ENCODE data around the gene SFPQ.

DNA sequence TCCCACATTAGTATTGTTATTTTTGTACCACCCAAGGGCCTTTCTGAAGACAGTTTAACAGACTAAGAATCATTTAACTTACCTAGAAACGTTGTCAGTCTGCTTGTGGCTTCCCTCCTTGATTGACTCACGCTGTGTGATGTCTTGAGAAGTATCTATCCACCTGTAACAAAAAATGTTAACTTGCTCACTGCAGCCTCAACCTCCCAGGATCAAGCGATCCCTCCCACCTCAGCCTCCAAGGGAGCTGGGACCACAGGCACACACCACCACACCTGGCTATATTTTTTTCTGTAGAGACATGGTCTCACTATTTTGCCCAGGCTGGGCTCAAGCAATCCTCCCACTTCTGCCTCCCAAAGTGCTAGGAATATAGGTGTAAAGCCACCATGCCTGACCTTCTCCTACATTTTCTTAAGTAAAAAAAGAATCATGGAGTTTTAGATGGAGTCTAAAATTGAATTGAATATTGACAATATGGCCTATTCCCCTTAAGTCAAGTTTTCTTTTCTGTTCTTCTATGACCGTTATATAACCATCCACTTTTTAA is 15.6 kb downstream of the SFPQ start:
- TF ChIP-seq FOXP1 (CRISPR knock-in tag; IDR thresholded peaks at IDR 0.05; ENCODE audit: borderline replicate concordance): no peak
- TF ChIP-seq, protein P1, sequence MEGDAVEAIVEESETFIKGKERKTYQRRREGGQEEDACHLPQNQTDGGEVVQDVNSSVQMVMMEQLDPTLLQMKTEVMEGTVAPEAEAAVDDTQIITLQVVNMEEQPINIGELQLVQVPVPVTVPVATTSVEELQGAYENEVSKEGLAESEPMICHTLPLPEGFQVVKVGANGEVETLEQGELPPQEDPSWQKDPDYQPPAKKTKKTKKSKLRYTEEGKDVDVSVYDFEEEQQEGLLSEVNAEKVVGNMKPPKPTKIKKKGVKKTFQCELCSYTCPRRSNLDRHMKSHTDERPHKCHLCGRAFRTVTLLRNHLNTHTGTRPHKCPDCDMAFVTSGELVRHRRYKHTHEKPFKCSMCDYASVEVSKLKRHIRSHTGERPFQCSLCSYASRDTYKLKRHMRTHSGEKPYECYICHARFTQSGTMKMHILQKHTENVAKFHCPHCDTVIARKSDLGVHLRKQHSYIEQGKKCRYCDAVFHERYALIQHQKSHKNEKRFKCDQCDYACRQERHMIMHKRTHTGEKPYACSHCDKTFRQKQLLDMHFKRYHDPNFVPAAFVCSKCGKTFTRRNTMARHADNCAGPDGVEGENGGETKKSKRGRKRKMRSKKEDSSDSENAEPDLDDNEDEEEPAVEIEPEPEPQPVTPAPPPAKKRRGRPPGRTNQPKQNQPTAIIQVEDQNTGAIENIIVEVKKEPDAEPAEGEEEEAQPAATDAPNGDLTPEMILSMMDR (IDR thresholded peaks at IDR 0.05): no peak
- TF ChIP-seq, protein P2, sequence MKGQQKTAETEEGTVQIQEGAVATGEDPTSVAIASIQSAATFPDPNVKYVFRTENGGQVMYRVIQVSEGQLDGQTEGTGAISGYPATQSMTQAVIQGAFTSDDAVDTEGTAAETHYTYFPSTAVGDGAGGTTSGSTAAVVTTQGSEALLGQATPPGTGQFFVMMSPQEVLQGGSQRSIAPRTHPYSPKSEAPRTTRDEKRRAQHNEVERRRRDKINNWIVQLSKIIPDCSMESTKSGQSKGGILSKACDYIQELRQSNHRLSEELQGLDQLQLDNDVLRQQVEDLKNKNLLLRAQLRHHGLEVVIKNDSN (CRISPR knock-in tag; IDR thresholded peaks at IDR 0.05): no peak
- TF ChIP-seq JUN (CRISPR knock-in tag; IDR thresholded peaks at IDR 0.05): no peak
- TF ChIP-seq, protein P3, sequence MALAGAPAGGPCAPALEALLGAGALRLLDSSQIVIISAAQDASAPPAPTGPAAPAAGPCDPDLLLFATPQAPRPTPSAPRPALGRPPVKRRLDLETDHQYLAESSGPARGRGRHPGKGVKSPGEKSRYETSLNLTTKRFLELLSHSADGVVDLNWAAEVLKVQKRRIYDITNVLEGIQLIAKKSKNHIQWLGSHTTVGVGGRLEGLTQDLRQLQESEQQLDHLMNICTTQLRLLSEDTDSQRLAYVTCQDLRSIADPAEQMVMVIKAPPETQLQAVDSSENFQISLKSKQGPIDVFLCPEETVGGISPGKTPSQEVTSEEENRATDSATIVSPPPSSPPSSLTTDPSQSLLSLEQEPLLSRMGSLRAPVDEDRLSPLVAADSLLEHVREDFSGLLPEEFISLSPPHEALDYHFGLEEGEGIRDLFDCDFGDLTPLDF (CRISPR knock-in tag; IDR thresholded peaks at IDR 0.05): no peak
- no peak for TF ChIP-seq GABPB1 (CRISPR knock-in tag; IDR thresholded peaks at IDR 0.05)
- TF ChIP-seq, protein P4, sequence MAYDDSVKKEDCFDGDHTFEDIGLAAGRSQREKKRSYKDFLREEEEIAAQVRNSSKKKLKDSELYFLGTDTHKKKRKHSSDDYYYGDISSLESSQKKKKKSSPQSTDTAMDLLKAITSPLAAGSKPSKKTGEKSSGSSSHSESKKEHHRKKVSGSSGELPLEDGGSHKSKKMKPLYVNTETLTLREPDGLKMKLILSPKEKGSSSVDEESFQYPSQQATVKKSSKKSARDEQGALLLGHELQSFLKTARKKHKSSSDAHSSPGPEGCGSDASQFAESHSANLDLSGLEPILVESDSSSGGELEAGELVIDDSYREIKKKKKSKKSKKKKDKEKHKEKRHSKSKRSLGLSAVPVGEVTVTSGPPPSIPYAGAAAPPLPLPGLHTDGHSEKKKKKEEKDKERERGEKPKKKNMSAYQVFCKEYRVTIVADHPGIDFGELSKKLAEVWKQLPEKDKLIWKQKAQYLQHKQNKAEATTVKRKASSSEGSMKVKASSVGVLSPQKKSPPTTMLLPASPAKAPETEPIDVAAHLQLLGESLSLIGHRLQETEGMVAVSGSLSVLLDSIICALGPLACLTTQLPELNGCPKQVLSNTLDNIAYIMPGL (CRISPR knock-in tag; IDR thresholded peaks at IDR 0.05): no peak
- TF ChIP-seq, protein P5, sequence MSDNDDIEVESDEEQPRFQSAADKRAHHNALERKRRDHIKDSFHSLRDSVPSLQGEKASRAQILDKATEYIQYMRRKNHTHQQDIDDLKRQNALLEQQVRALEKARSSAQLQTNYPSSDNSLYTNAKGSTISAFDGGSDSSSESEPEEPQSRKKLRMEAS (CRISPR knock-in tag; IDR thresholded peaks at IDR 0.05): no peak
- no peak for TF ChIP-seq NFE2L1 (CRISPR knock-in tag; IDR thresholded peaks at IDR 0.05)
- TF ChIP-seq CBFB (CRISPR knock-in tag; IDR thresholded peaks at IDR 0.05; ENCODE audit: low read depth): no peak
